ENCODE measurements around the gene PHF13. TPM values are rescaled to one million over a fixed set of nuclear protein-coding genes. Genes with fewer than 3 reads are reported as not detected.

PHF13 gene
- total and polyA plus RNA-seq, 4 donors: 1.4 to 8.7 (median 3.8) TPM

DNA sequence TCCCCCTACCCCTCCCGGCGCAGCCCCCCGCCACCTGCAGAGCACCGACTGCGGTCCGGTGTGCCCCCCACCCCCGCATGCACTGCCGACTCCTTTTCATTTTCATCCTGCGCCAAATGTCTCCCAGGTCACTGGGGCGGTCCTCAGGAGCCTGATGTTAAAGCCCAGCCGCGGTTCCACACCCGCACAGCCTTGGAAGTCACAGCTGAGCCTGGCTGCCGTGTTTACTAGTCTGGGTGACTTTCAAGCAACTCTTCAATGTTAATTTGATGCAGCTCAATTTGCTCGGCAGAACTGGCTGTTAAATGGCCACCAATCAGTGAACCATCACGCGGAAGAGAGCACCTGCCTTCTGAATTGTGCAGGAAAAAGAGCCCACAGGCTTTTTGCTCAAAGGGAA lies 38.4 kb downstream of the PHF13 start:
- Histone ChIP-seq H3K27ac (ENCODE audit: low read depth in 1 of 2, low read length in 2 of 2) (no peak overlapping the region), H3K36me3 (ENCODE audit: control insufficient read depth in 4 of 4, insufficient read depth in 3 of 4, low read depth in 1 of 4, low read length in 3 of 4) (peaks cover 4 to 30% (median 12%) of the 10 kb centered on the region in 4 donors), H3K4me1 (ENCODE audit: control insufficient read depth in 4 of 4, insufficient read depth in 4 of 4, low read length in 3 of 4) (no peaks in the 10 kb centered on the region), H3K9ac (ENCODE audit: low read depth in 1 of 2, low read length in 2 of 2) (no peak overlapping the region), H3K9me3 (ENCODE audit: control insufficient read depth in 4 of 4, low read length in 3 of 4) (no peaks in the 10 kb centered on the region), H3K4me3 (ENCODE audit: low read depth in 1 of 3, low read length in 3 of 3) (no peak overlapping the region), H3K27me3 (ENCODE audit: control insufficient read depth in 4 of 4, insufficient read depth in 4 of 4, low read length in 3 of 4) (no peaks in the 10 kb centered on the region)
- no peak for TF ChIP-seq TAF1 (conservative IDR thresholded peaks at IDR 0.05)
- no peak for TF ChIP-seq FOXA2 (IDR thresholded peaks at IDR 0.05)
- TF ChIP-seq, protein P1, sequence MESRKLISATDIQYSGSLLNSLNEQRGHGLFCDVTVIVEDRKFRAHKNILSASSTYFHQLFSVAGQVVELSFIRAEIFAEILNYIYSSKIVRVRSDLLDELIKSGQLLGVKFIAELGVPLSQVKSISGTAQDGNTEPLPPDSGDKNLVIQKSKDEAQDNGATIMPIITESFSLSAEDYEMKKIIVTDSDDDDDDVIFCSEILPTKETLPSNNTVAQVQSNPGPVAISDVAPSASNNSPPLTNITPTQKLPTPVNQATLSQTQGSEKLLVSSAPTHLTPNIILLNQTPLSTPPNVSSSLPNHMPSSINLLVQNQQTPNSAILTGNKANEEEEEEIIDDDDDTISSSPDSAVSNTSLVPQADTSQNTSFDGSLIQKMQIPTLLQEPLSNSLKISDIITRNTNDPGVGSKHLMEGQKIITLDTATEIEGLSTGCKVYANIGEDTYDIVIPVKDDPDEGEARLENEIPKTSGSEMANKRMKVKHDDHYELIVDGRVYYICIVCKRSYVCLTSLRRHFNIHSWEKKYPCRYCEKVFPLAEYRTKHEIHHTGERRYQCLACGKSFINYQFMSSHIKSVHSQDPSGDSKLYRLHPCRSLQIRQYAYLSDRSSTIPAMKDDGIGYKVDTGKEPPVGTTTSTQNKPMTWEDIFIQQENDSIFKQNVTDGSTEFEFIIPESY (IDR thresholded peaks at IDR 0.05): no peak
- no peak for TF ChIP-seq FOXA1 (IDR thresholded peaks at IDR 0.05)
- no peak for DNase-seq (ENCODE audit: low spot score)
- 94% methylated on average over 17 of the region's 17 CpGs for WGBS

DNA sequence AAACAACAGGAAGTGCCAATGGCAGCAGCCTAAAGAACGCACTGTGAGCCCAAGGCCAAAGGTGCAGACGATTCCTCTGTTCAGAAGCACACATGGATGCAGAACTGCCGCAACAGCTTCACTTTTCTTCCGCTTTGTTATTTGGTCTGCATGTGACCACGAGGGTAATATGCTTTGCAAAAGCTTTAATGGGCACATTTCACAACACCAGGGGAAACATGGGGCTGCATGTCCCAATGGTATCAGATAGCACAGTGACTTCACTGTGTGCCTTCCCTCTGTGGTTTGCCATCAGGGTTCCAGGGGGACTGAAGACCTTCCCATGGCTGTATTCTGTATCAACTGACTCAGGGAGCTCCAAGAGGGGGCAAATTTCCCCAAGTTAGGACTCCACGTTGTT lies 39.5 kb downstream of the PHF13 start:
- WGBS: 84% methylated on average over 6 of the region's 6 CpGs
- no peak overlapping the region for H3K9ac ChIP-seq (ENCODE audit: low read depth in 1 of 2, low read length in 2 of 2)
- TF ChIP-seq HNF4A (conservative IDR thresholded peaks at IDR 0.05) (no peak), EGR1 (IDR thresholded peaks at IDR 0.05; ENCODE audit: low read depth in 2 of 2) (no peak), RAD21 (IDR thresholded peaks at IDR 0.05) (no peak), FOXA2 (IDR thresholded peaks at IDR 0.05) (no peak), TAF1 (conservative IDR thresholded peaks at IDR 0.05) (no peak), SP1 (IDR thresholded peaks at IDR 0.05) (no peak), HNF4G (IDR thresholded peaks at IDR 0.05) (no peak), JUND (IDR thresholded peaks at IDR 0.05) (no peak), GABPA (IDR thresholded peaks at IDR 0.05 in 1 of 2, conservative IDR thresholded peaks at IDR 0.05 in 1 of 2) (no peak), NR2F2 (IDR thresholded peaks at IDR 0.05) (no peak), FOXA1 (IDR thresholded peaks at IDR 0.05) (no peak), RXRA (IDR thresholded peaks at IDR 0.05) (no peak), YY1 (IDR thresholded peaks at IDR 0.05) (no peak)
- TF ChIP-seq, protein P2, sequence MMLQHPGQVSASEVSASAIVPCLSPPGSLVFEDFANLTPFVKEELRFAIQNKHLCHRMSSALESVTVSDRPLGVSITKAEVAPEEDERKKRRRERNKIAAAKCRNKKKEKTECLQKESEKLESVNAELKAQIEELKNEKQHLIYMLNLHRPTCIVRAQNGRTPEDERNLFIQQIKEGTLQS (IDR thresholded peaks at IDR 0.05): no peak
- TF ChIP-seq, protein P3, sequence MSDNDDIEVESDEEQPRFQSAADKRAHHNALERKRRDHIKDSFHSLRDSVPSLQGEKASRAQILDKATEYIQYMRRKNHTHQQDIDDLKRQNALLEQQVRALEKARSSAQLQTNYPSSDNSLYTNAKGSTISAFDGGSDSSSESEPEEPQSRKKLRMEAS (IDR thresholded peaks at IDR 0.05): no peak
- TF ChIP-seq, protein P4, sequence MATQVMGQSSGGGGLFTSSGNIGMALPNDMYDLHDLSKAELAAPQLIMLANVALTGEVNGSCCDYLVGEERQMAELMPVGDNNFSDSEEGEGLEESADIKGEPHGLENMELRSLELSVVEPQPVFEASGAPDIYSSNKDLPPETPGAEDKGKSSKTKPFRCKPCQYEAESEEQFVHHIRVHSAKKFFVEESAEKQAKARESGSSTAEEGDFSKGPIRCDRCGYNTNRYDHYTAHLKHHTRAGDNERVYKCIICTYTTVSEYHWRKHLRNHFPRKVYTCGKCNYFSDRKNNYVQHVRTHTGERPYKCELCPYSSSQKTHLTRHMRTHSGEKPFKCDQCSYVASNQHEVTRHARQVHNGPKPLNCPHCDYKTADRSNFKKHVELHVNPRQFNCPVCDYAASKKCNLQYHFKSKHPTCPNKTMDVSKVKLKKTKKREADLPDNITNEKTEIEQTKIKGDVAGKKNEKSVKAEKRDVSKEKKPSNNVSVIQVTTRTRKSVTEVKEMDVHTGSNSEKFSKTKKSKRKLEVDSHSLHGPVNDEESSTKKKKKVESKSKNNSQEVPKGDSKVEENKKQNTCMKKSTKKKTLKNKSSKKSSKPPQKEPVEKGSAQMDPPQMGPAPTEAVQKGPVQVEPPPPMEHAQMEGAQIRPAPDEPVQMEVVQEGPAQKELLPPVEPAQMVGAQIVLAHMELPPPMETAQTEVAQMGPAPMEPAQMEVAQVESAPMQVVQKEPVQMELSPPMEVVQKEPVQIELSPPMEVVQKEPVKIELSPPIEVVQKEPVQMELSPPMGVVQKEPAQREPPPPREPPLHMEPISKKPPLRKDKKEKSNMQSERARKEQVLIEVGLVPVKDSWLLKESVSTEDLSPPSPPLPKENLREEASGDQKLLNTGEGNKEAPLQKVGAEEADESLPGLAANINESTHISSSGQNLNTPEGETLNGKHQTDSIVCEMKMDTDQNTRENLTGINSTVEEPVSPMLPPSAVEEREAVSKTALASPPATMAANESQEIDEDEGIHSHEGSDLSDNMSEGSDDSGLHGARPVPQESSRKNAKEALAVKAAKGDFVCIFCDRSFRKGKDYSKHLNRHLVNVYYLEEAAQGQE (IDR thresholded peaks at IDR 0.05): no peak
- TF ChIP-seq, protein P1 (IDR thresholded peaks at IDR 0.05): no peak
- TF ChIP-seq, protein P5, sequence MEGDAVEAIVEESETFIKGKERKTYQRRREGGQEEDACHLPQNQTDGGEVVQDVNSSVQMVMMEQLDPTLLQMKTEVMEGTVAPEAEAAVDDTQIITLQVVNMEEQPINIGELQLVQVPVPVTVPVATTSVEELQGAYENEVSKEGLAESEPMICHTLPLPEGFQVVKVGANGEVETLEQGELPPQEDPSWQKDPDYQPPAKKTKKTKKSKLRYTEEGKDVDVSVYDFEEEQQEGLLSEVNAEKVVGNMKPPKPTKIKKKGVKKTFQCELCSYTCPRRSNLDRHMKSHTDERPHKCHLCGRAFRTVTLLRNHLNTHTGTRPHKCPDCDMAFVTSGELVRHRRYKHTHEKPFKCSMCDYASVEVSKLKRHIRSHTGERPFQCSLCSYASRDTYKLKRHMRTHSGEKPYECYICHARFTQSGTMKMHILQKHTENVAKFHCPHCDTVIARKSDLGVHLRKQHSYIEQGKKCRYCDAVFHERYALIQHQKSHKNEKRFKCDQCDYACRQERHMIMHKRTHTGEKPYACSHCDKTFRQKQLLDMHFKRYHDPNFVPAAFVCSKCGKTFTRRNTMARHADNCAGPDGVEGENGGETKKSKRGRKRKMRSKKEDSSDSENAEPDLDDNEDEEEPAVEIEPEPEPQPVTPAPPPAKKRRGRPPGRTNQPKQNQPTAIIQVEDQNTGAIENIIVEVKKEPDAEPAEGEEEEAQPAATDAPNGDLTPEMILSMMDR (IDR thresholded peaks at IDR 0.05; ENCODE audit: low read depth, low read length, missing input control): no peak
- no peak for DNase-seq (ENCODE audit: low spot score)
- H3K36me3 ChIP-seq (ENCODE audit: control insufficient read depth in 4 of 4, insufficient read depth in 3 of 4, low read depth in 1 of 4, low read length in 3 of 4): peaks cover 4 to 36% (median 13%) of the 10 kb centered on the region in 4 donors
- no peaks in the 10 kb centered on the region for H3K4me1 ChIP-seq (ENCODE audit: control insufficient read depth in 4 of 4, insufficient read depth in 4 of 4, low read length in 3 of 4)
- no peaks in the 10 kb centered on the region for H3K27me3 ChIP-seq (ENCODE audit: control insufficient read depth in 4 of 4, insufficient read depth in 4 of 4, low read length in 3 of 4)
- no peak overlapping the region for H3K4me3 ChIP-seq (ENCODE audit: low read depth in 1 of 3, low read length in 3 of 3)
- no peaks in the 10 kb centered on the region for H3K9me3 ChIP-seq (ENCODE audit: control insufficient read depth in 4 of 4, low read length in 3 of 4)
- H3K27ac ChIP-seq (ENCODE audit: low read depth in 1 of 2, low read length in 2 of 2): no peak overlapping the region

All from liver (tissue), 9 donors.